Measurements from ENCODE around the gene RNF217.

GRCh38 chr6:124997196-124997875, 35.1 kb downstream of the RNF217 start:
- TF ChIP-seq POLR2AphosphoS5 (IDR thresholded peaks at IDR 0.05; ENCODE audit: low read depth, low read length) (no peak), CTCF (IDR thresholded peaks at IDR 0.05) (no peak), REST (IDR thresholded peaks at IDR 0.05; ENCODE audit: insufficient read depth in 1 of 2, low read depth in 2 of 2, low read length in 1 of 2) (no peak), SIN3A (IDR thresholded peaks at IDR 0.05; ENCODE audit: borderline replicate concordance, insufficient read depth, low read depth, low read length) (no peak)
